Left ventricle myocardium superior (tissue), 1 donor: Measurements from ENCODE around the gene TROAP. TPM values are rescaled to one million over a fixed set of nuclear protein-coding genes. Genes with fewer than 3 reads are reported as not detected.
A peak's percentile ranks its signal among the peaks of the same experiment; 100 is the strongest.
"Not testable (repeated sequence)": the region's sequence is repeated elsewhere in the genome, so short reads cannot be mapped to it uniquely, and the experiment has no call there.

Source experiments
- ATAC-seq: fragments of 200-7000 bp; cut with Tn5 transposase; one replicate; pipeline ENCODE4 v1.9.1; 2020; ENCODE audit warnings: mild to moderate bottlenecking, moderate library complexity
- DNase-seq: peaks from one replicate; pipeline ENCODE4 v3.0.0-alpha.2; 2020
- intact Hi-C: fragments of 100-400 bp; cut with micrococcal nuclease; formaldehyde crosslinking; loops from one replicate; pipeline ENCODE4 v1.11.0; 2022
- total RNA-seq: library from RNA; stranded (reverse); fragmentation: NEBNext Ultra II Directional; extraction: Animal tissue kit (Norgen Biotek cat#: 25700); gene quantifications from one replicate; pipeline ENCODE4 v1.2.1, GENCODE V29; 2021
- donor health status: DM: no; HTN: yes; CAD: no; lungs with severe emphysema.

TROAP gene
- total RNA-seq, 1 donor from 2014 or later = 0.37 TPM

- intact Hi-C loops = loop anchor here (2.0 kb wide), 1 partner anchor 156 kb away; no protein-coding TSS in a partner anchor
- DNase-seq = no peak
Measured at GRCh38 chr12:49358483-49359141, 35.6 kb downstream of the TROAP start.

GRCh38 chr12:49359671-49360070, 36.6 kb downstream of the TROAP start:
- intact Hi-C loops = loop anchor here (2.0 kb wide), 1 partner anchor 155 kb away; no protein-coding TSS in a partner anchor
- no peak for DNase-seq
- no peak for ATAC-seq

More at GRCh38 chr12:49358483-49359141, 35.6 kb downstream of the TROAP start:
- peak; percentile 83 for ATAC-seq

DNA sequence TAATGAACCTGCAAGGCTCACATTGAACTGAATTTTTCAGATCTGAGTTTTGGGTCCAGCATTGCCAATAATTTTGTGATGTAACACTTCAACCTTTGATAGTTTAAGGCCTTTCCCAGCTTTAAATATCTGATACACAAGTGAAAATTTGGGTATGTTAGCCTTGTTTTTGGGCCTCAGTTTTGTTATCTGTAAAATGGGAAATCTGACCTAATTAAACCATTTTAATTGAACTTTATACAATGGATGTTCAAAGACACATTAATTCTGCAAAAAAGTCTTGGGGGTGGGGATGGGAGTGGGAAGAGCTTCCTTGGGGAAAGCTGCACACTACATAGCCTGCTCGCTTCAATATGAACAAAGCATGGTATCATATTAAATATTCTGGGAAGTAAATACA, 39.0 kb downstream of the TROAP start:
- DNase-seq (no peak), ATAC-seq (no peak)
- intact Hi-C loops = no loop called here

- intact Hi-C loops = no loop called here
- DNase-seq = no peak
- no peak for ATAC-seq
Measured at GRCh38 chr12:49364989-49365388, 41.9 kb downstream of the TROAP start.

- intact Hi-C loops = no loop called here
- ATAC-seq = no peak
- no peak for DNase-seq
Measured at GRCh38 chr12:49365542-49365941, 42.5 kb downstream of the TROAP start.

GRCh38 chr12:49366096-49366651, 43.1 kb downstream of the TROAP start:
- DNase-seq (no peak), ATAC-seq (no peak)
- intact Hi-C loops = no loop called here

- peak; percentile 94 for ATAC-seq
- DNase-seq = peak; percentile 94
- intact Hi-C loops = no loop called here
Measured at GRCh38 chr12:49366652-49367380, 43.8 kb downstream of the TROAP start.

GRCh38 chr12:49367381-49368239, 44.6 kb downstream of the TROAP start, which contains the start of gene SPATS2:
Gene SPATS2 (plus strand): TSS chr12:49367462. CDS start chr12:49461013, 93,551 bp downstream.
- peak; percentile 7 for ATAC-seq
- intact Hi-C loops = no loop called here
- peak; percentile 97 for DNase-seq

- DNase-seq = no peak
- ATAC-seq = no peak
- intact Hi-C loops = no loop called here
Measured at GRCh38 chr12:49368240-49368600, 45.2 kb downstream of the TROAP start.

DNA sequence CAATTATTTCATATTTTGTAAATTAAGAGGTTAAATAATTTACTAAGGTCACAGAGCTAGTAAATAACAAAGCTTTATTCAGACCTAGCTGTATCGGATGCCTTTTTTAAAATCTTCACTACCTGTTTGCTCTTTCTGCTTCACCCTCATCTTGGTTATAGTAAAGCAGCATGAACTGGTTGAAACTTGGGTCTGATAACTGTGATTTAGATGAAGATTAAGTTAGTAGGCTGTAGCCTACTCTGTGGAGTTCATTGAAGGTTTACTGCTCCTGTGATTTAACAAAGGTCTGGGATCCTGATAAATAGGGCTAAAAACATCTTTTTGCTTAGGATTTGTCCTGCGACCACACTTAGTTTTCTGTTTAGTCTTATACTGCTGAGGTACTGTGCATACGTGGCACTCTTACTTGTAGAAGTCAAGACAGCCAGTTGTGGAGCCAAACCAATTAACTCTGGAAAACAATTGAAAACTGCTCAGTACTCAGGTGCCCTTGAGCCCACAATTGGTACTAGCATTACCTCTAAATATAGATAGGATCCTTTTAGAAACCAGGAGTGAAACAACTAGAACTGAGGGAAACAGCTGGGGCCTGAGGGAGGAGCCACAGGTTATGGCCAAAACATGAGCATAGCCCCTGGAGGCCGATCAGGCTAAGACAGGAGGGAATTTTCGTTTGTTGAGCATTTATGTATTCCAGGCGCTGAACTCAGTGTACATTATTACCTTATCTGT, 46.5 kb downstream of the TROAP start:
- intact Hi-C loops = no loop called here
- ATAC-seq = no peak
- DNase-seq = no peak

GRCh38 chr12:49370539-49370938, 47.5 kb downstream of the TROAP start:
- intact Hi-C loops = no loop called here
- DNase-seq (no peak), ATAC-seq (no peak)

- no peak for DNase-seq
- intact Hi-C loops = no loop called here
- no peak for ATAC-seq
Measured at GRCh38 chr12:49375406-49375805, 52.4 kb downstream of the TROAP start.

DNA sequence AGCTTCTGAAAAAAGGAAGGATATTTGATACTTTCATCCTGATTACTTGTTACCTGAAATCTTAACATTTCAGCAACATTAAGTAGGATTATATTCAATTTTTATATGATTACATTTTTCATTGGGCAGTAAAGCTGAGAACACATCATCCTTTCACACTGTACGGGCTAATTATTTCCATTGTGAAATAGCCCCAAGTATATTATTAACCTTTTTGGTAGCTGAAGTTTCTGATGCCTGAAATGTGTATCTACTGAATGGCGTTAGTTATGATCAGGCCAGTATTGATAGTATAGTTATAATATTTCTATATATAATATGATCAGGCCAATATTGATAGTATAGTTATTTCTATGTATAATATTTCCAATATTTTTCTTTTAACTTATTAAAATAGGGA, 54.3 kb downstream of the TROAP start:
- intact Hi-C loops = no loop called here
- no peak for ATAC-seq
- no peak for DNase-seq

GRCh38 chr12:49380184-49380583, 57.1 kb downstream of the TROAP start:
- ATAC-seq, DNase-seq, intact Hi-C loops: not testable (repeated sequence)

Other genes with a start within 250 kb of the TROAP start
- 0.52 TPM for gene DHH, start 228.5 kb upstream of the TROAP start, total RNA-seq
- 30.7 TPM for gene LMBR1L, start 212.4 kb upstream of the TROAP start, total RNA-seq
- gene TUBA1B, start 191.9 kb upstream of the TROAP start, total RNA-seq = 329 TPM
- 69.9 TPM for gene TUBA1A, start 134.2 kb upstream of the TROAP start, total RNA-seq
- gene TUBA1C, start 58.2 kb upstream of the TROAP start, total RNA-seq = 31.4 TPM
- not detected for gene PRPH, start 28.1 kb upstream of the TROAP start, total RNA-seq
- gene C1QL4, start 13.9 kb downstream of the TROAP start, total RNA-seq = not detected
- 0.10 TPM for gene DNAJC22, start 23.6 kb downstream of the TROAP start, total RNA-seq
- 5.7 TPM for gene SPATS2, start 44.2 kb downstream of the TROAP start, total RNA-seq
- gene KCNH3, start 215.8 kb downstream of the TROAP start, total RNA-seq = 0.30 TPM
- 94.4 TPM for gene MCRS1, start 244.9 kb downstream of the TROAP start, total RNA-seq